NCI-H1930 (cell line): ENCODE results near the gene SIGLEC5.

Experiments
- DNase-seq, 2 experiments: peaks; one replicate each; lab custom pipeline; 2025; lab: John Stamatoyannopoulos, UW

SIGLEC5 gene

GRCh38 chr19:51627491-51628138 lies 2.6 kb downstream of the SIGLEC5 start:
- no peak for DNase-seq

GRCh38 chr19:51626675-51627074 lies 3.5 kb downstream of the SIGLEC5 start:
- no peak for DNase-seq

- no peak for DNase-seq
These were observed 9.0 kb downstream of the SIGLEC5 start for GRCh38 chr19:51621178-51621577.

GRCh38 chr19:51615991-51616390 lies 14.2 kb downstream of the SIGLEC5 start:
- no peak for DNase-seq

- DNase-seq, result no peak
These were observed 15.4 kb downstream of the SIGLEC5 start for GRCh38 chr19:51614789-51615188.

GRCh38 chr19:51610576-51610975 lies 19.6 kb downstream of the SIGLEC5 start:
- no peak for DNase-seq

- no peak for DNase-seq
These were observed 22.2 kb downstream of the SIGLEC5 start for GRCh38 chr19:51607920-51608562.

GRCh38 chr19:51607077-51607476 lies 23.1 kb downstream of the SIGLEC5 start:
- DNase-seq, result no peak

- DNase-seq, result no peak
These were observed 27.9 kb downstream of the SIGLEC5 start for GRCh38 chr19:51602189-51602854.

- DNase-seq, result peak in 1 of 2 experiments; percentile 33
These were observed 29.1 kb downstream of the SIGLEC5 start for GRCh38 chr19:51600940-51601580.

- DNase-seq, result no peak
These were observed 31.1 kb downstream of the SIGLEC5 start for GRCh38 chr19:51599084-51599483.

GRCh38 chr19:51598159-51598915 lies 31.9 kb downstream of the SIGLEC5 start:
- no peak for DNase-seq

- DNase-seq, result no peak
These were observed 34.7 kb downstream of the SIGLEC5 start for GRCh38 chr19:51595190-51596175.

GRCh38 chr19:51594774-51595109 lies 35.5 kb downstream of the SIGLEC5 start:
- no peak for DNase-seq

GRCh38 chr19:51593969-51594773 lies 36.0 kb downstream of the SIGLEC5 start:
- peak; percentile 95 to 99 for DNase-seq

GRCh38 chr19:51593138-51593890 lies 36.9 kb downstream of the SIGLEC5 start:
- no peak for DNase-seq

- DNase-seq, result no peak
These were observed 37.7 kb downstream of the SIGLEC5 start for GRCh38 chr19:51592521-51592920.

- DNase-seq, result no peak
These were observed 39.8 kb downstream of the SIGLEC5 start for GRCh38 chr19:51590441-51590840.

- DNase-seq, result no peak
These were observed 40.7 kb downstream of the SIGLEC5 start for GRCh38 chr19:51589511-51589910.
